Kidney tubule cell (primary cell): ENCODE data around the gene ATP2C1.
A peak's percentile ranks its signal among the peaks of the same experiment; 100 is the strongest.
"Not testable (repeated sequence)": the region's sequence is repeated elsewhere in the genome, so short reads cannot be mapped to it uniquely, and the experiment has no call there.

ENCODE experiments used
- DNase-seq: peaks from one replicate; pipeline ENCODE4 v3.0.0-alpha.2; 2018; ENCODE audit warnings: low spot score

Gene ATP2C1

DNA sequence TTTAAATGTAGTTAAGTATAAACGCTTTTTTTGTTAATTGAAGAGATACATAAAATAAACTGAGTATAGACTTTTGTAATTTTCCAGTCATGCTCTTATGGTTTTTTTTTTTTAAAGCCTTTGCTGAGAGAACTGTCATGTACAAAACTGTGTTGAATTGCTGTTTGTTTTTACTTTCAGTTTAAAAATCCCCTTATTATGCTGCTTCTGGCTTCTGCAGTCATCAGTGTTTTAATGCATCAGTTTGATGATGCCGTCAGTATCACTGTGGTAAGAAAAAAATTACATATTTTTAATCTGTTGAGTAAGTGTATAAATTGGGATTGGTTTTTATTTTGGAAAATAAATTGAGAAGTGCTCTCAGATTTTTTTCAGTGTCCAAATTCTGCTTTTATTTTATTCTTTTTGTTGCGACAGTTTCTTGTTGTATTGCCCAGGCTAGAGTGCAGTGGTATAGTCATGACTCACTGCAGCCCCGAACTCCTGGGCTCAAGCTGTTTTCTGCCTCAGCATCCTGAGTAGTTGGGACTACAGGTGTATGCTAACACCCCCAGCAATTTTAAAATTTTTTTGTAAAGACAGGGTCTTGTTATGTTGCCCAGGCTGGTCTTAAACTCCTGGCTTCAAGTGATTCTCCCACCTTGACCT lies 40.7 kb downstream of the ATP2C1 start:
- no peak for DNase-seq

DNA sequence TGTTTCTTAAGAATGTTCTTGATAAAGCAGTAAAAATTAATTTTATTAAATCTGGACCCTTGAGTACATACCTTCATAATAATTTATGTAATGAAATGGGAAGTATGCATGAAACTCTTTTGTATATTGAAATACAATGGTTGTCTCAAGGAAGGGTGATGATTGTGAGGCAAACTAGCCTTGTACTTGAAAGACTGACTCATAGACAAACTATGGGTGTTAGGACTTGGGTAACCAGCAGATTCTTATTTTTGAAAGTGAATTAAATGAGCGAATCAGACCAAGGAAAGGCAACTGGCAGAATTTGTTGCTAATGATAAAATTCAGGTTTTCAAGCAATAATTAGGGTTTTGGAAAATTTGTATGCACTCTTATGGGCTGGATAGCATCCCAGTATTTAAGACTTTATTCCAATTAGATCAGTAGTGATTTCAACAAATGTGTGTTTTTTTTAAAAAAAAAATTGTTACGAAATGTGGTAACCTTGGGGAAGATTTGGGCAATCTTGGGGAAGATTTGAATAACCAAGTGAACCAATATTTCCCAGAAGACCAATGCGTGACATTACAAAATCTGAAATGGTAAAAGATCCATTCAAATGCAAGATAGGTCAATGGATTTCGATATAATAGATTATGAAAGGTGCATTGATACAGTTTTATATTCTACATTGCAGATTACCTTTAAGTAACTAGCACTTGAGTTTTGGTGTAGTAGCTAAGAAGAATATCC lies 42.0 kb downstream of the ATP2C1 start:
- peak; percentile 62 for DNase-seq

DNA sequence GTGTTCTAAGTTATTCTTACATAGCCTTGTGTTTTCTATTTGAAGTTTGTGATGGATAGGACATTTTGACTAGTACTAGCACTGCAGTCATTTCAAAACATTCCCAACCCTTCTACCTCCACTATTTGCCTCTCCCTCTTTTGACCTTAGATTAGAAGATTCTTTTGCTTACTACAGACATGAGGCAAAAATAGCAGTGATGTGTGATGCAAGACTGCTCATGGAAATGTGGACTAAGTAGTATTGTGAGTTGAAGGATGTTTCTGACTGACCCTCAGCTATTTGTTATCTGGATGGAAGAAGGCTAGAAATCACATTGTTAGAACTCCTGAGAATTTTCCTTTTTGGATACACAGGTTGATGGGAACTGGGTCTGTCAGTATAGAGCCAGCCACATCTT lies 45.9 kb downstream of the ATP2C1 start:
- no peak for DNase-seq

DNA sequence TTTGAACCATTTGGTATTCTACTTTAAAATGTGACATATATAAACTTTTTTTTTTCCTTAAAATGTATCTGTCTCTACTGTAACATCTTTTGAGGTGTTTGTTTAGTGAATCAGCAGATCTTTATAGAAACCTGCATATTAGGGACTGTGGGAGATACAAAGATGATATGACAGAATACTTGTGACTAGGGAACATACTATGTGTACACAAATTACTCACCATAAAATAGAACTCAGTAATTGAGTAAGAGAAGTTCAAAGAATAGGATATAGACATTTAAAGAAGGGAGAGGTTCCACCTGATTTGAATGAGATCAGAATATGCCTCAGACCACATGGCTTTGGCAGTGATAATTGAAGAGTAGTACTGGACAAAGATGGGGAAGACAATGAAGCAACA lies 47.9 kb downstream of the ATP2C1 start:
- no peak for DNase-seq

DNA sequence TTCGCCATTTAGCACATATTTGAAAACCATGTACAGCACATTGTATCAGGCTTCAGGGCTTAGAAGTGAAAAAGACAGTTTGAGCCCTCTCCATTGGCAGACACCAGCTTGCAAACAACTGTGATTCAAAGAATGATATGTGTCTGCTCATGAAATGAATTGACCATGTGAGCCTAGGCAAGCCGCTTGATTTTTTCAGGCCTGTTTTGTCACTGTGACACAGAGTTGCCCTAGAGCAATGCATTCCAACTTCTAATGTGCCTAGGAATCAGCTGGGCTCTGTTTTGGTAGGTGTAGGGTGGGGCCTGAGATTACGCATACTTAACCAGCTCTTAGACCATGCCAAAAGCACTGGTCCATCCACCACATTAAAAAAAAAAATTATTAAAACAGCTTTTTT lies 53.0 kb downstream of the ATP2C1 start:
- DNase-seq = no peak

DNA sequence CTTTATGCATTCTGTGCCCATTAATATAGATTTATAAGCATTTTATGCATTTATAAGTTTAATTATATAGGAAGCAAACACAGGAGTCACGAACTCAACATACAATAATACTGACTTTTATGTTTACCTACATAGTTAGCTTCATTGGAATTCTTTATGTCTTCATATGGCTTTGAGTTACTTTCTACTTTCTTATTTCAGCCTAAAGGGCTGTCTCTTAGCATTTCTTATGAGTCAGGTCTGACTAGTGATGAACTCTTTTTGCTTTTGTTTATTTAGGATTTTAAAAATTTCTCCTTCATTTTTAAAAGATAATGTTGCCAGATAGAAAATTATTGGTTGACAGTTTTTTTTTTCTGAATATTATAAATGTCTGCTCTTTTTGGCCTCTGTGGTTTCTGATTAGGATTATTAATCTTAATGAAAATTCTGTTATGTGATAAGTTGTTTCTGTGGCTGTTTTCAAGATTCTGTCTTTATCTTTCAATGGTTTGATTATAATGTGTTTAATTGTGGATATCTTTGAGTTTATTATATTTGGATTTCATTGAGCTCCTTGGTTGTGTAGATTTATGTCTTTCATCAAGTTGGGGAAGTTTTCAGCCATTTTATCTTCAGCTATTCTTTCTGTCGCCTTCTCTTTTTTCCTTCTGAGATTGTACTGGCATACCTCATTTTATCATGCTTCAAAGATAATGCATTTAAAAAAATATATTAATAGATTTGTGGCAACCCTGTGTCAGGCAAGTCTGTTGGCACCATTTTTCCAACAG lies 54.3 kb downstream of the ATP2C1 start:
- DNase-seq = no peak

DNA sequence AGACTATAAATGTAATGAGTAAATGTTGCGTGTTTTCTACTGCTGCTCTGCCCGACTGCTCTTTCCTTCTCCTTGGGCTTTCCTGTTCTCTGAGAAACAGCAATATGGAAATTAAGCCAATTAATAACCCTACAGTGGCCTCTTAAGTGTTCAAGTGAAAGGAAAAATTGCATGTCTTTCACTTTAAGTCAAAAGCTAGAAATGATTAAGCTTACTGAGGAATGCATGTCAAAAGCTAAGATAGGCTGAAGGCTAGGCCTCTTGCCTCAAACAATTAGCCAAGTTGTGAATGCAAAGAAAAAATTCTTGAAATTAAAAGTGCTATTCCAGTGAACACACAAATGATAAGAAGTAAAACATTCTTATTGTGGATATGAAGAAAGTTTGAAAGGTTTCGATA lies 55.0 kb downstream of the ATP2C1 start:
- no peak for DNase-seq

DNA sequence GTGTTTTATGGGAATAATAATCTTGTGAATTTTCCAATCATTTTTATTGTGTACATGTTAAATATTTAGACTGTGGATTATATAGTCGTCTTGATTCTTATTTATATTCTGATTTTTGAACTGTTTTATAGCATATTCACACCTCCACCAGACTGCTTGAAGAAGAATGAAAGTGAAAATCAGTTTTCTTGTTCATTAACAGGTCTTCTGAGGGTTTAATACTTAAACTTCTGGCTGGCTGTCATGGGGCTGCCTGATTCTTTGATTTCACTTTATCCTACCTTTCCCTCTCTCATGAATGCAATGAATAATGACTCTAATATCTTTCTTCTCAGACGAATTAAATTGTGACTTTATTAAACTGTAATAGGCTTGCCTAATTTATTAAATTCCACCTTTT lies 56.2 kb downstream of the ATP2C1 start:
- no peak for DNase-seq

DNA sequence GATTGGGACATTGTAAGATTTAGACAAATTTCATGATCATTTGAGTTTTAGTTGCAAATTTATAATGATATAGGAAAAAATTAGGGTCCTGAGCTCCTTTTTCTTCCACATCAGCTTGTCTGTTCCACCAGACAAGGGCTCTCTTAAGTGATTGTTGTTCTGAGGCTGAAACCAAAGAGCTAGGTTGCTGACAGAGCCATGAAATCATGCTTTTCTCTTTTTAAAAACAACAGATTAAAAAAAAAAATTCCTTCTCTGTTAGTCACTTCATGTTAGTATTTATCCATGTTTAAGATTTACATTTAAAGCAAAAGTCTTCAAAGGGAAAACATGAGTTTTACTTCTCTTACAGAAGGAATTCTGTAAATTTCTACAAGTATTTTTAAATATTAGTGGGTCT lies 56.8 kb downstream of the ATP2C1 start:
- DNase-seq = peak; percentile 28

DNA sequence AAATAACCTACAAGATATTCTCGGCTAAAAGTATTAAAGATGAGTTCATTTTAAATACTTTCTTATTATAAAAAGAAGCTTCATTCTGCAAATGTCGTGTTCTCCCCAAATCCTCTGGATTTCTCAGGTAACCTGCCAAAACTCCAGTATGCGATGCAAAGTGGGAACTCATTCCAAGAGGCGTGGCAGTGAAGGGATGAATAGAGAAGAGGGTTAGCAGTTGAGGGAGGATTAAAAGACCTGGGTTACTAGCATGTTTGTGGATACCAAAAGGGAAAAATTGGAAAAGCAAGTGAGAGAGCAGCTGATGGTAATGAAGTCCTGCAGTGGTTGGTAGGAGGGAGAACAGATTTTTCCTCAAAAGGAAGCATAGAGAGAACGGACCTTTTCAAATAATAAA lies 61.6 kb downstream of the ATP2C1 start:
- DNase-seq = no peak

DNA sequence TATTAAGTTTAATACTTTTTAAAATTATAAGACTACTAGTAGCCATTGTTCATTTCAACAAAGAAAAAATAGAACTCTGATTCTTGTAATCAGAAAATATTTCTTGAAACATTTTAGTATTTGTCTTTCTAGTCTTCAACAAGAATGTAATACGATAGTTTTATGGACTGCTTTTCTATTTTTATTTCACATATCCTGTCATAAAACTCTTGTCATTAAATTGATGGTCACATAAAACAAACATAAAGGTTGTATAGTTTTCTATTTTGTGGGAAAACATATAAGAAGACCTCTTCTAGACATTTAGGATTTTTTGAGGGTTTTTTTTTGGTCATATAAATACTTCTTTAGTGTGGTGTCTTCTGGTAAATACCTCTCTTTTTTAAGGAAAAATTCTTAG lies 62.4 kb downstream of the ATP2C1 start:
- DNase-seq = no peak

DNA sequence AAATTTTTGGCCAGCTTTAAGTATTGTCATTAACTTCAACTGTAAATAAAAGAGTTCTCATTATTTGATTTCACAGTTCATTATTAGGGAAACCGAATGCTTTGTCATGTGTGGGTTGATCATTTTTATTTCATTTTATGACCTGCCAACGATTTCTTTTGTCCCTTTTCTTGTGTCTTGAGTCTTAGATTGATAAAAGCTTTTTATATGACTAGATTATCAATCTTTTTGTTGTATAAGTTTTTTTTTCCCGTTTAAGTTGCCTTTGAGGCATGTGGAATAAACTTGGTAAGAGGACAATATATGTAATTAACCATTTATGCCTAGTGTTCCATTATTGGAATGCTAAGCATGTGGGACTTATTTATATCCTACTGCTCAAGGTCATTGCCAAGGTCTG lies 62.8 kb downstream of the ATP2C1 start:
- no peak for DNase-seq

DNA sequence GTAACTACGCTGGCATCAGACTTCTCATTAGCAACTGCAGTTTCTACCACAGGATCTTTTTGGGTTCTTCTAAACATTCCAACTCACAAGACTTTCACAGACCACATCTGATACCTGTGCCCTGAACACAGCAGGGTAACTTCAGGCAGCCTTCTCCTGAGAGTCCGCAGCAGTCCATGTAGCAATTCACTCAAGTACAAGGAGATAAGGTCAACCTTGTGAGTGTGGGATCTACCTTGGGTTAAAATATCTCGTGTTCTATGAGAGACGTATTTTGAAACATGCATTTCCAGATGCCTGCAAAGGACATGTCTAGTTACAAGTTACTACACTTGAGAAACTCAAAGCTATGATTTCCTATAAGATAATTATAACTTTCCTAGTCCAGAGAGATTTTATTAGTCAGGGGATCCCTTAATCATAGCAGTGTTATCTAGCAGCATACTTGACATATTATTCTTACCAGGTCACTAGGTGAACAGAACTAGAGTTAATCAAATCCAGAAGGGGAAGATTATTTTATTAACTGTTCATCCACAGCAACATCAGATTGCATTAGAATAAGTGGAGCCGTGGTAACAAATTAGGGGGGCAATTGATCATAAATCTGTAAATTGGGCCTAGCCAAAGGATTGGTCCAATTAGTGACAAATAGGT lies 66.4 kb downstream of the ATP2C1 start:
- no peak for DNase-seq

DNA sequence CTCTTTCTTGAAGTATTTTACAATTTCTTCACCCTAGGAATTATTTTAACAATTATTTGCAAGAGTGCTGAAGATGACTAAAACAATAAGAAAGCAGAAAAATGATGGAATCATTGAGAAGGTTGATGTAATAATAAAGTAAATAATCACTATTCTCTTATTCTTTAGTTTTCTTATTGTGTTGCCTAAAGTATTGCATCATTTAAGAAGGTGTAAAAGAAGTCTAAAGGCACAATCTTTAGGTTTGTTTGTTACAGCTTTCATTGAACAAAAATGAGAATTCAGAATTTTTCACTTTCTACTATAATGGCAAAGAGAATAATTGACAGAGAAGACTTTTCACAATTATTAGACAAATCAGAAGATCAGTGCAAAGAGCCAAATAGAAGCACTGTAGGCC lies 67.6 kb downstream of the ATP2C1 start:
- DNase-seq = no peak

DNA sequence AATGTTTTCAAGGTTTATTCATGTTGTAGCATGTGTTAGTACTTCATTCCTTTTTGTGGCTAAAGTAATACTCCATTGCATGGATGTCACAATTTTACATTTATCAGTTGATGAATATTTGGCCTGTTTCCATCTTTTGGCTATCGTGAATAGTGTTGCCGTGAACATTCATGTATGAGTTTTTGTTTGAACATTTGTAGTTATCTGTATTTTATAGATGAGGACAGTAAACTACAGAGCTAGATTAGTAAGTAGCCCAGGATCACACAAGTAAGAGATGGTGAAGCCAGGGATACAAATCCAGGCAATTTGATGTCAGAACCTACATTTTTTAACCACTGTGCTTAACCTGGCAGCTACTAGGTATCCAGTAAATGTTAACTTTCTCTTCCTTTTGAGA lies 69.6 kb downstream of the ATP2C1 start:
- DNase-seq = no peak

DNA sequence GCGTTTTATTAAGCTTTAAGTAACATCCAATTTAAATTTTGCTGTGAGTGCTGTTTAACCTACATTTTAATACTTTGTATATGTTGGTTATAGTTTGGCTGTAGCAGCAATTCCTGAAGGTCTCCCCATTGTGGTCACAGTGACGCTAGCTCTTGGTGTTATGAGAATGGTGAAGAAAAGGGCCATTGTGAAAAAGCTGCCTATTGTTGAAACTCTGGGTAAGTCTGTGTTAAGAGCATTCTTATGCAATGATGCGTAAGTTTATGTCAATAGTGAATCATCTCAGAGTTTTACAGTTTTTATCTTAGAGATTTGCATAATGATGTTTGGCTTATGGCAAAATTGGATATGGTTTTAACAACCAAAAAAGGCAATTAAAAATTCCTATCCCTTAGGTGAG lies 70.0 kb downstream of the ATP2C1 start:
- peak; percentile 81 for DNase-seq

DNA sequence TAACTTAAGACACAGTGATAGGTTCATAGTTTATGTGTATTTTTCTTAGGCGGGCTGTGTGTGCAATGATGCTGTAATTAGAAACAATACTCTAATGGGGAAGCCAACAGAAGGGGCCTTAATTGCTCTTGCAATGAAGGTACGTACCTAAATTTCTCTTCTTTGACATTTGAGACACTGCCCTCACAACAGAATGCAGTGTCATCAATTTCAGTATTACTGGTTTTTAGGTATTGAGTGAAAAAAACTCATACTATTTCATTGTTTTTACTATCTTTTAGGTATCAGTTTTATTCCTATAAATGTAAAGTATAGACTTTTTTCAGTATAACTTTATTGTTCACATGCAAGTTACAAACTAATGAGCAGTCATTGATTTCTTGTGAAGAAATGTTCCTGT lies 73.4 kb downstream of the ATP2C1 start:
- no peak for DNase-seq

DNA sequence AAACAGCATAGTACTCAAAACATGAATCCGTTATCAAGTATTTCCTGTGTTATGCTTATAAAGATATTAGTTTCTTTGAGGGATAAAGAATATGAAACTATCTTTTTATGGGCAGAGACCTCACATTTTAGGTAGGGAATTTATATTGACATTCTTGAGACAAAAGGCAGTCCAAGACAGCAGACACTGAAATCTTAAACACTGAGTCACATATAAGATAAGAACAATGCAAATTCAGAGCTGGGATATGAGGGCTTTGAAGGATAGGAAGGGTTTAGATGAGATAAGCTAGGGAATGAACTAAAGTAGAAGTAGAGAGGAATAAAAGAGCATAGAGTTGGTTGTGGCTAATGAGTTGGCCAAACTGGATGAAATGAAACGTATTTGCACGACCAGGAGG lies 74.3 kb downstream of the ATP2C1 start:
- DNase-seq = no peak

DNA sequence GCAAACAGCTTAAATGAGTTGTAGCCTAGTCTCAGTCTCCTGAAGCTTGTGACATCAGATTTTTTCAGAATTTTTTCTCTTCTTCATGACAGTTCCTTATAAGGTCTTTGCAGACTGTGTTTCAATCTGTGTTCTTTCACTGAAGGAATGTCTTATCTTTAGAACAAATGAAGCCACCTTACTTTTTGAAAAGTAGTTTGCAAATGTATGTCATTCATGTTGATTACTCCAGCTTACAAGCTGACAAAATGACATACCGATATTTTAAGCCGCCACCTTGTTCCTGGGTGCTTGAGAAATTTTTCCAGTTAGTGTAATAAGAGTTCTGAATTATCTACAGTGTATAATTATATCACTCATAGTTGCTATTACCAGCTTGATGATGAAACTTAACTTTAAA lies 75.7 kb downstream of the ATP2C1 start:
- DNase-seq = no peak

DNA sequence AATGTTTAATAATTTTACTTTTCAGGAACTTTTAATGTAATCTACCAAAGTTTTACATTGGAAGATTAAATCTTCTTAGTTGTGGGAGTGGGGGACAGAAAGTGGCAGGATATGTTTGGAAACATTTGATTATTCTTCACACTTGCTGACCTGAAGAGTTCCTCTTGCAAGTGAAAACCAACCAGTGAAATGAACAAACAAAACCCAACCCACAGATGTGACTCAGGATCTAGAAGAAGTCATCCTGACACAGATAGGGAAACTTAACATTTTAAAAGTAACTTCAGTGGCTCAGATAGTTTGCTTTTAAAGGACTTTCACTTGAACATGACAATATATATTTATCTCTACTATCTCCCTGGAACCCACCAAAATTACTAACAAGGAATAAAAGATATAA lies 77.3 kb downstream of the ATP2C1 start:
- DNase-seq = peak; percentile 30

DNA sequence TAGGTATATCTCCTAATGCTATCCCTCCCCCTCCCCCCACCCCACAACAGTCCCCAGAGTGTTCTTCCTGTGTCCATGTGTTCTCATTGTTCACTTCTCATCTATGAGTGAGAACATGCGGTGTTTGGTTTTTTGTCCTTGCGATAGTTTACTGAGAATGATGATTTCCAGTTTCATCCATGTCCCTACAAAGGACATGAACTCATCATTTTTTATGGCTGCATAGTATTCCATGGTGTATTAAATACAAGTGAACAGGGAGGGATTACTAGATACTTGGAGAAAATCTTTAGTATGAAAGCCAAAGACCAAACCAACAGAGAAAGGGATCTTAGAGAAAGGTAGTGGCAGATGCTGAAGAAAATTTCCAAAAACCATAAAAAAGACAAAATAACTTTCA lies 78.7 kb downstream of the ATP2C1 start:
- not testable (repeated sequence) for DNase-seq

DNA sequence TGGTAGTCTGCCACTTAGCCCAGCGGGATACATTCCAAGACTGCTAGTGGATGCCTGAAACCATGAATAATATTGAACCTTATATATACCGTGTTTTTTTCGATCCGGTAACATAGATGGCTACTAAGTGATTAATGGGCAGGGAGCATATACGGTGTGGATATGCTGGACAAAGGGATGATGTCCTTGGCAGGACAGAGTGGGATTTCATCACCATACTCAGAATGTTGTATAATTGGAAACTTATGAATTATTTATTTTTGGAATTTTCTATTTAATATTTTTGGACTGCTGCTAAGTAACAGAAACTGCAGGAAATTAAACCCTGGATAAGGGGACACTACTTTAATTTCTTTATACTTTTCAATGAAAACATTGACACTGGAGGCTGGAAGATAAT lies 79.5 kb downstream of the ATP2C1 start:
- no peak for DNase-seq

DNA sequence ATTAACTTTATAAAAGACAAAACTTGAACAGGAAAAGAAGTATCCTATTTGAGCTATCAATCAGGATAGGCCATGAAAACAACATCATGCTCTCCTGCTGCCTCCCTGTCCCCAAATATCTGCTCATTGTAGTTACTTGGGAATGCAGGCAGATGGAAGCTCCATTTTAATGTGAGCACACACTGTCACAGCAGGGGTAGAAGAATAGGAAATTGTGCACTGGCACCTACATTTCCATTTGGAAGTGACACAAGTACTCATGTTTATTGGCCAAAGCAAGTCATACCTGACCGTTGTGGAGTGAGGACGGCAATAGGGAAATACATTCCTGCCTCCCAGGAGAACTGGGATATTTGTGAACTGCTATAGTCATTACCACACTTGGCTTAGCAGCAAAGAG lies 80.3 kb downstream of the ATP2C1 start:
- no peak for DNase-seq
